HG03558 (cell line): ENCODE data around the gene GDAP2.

Experiments
- ATAC-seq: cut with Tn5 transposase; IDR thresholded peaks from one replicate; pipeline ENCODE4 v1.9.1; 2021; ENCODE audit warnings: moderate number of reproducible peaks; ENCODE audit not compliant: unreplicated experiment; ENCODE audit errors: extremely low read depth

GDAP2 gene

GRCh38 chr1:117815926-117816325 lies 113.5 kb downstream of the GDAP2 start:
- ATAC-seq = no peak

- ATAC-seq = no peak
Observed at GRCh38 chr1:117814856-117815797, 114.3 kb downstream of the GDAP2 start.
